ENCODE data around the gene NTM. TPM values are rescaled to one million over a fixed set of nuclear protein-coding genes. Genes with fewer than 3 reads are reported as not detected.

The NTM gene
- total and polyA plus RNA-seq, 9 donors, result 0.16 to 8.5 (median 0.55) TPM; not detected in 3

GRCh38 chr11:131503017-131503416, 132.6 kb downstream of the NTM start:
- Histone ChIP-seq H3K4me3 (no peak overlapping the region), H3K4me1 (ENCODE audit: insufficient read depth) (no peaks in the 10 kb centered on the region), H3K36me3 (no peaks in the 10 kb centered on the region), H3K27me3 (no peaks in the 10 kb centered on the region), H3K9me3 (no peaks in the 10 kb centered on the region), H3K27ac (no peak overlapping the region)
- intact Hi-C loops (cut with DNase I), result no loop called here
- DNase-seq, result no peak
- TF ChIP-seq EP300 (IDR thresholded peaks at IDR 0.05), result no peak
- TF ChIP-seq POLR2A (IDR thresholded peaks at IDR 0.05), result no peak
- TF ChIP-seq CTCF (IDR thresholded peaks at IDR 0.05), result no peak
- 41 to 50% (median 46%) methylated on average over 1 of the region's 1 CpG for WGBS, 3 donors

- H3K36me3 ChIP-seq, result no peaks in the 10 kb centered on the region
- H3K27me3 ChIP-seq, result no peaks in the 10 kb centered on the region
- H3K4me1 ChIP-seq (ENCODE audit: insufficient read depth), result no peaks in the 10 kb centered on the region
- intact Hi-C loops (cut with DNase I), result no loop called here
- no peak for DNase-seq
- TF ChIP-seq CTCF (IDR thresholded peaks at IDR 0.05) (no peak), EP300 (IDR thresholded peaks at IDR 0.05) (no peak), POLR2A (IDR thresholded peaks at IDR 0.05) (no peak)
- 35 to 48% (median 38%) methylated on average over 15 of the region's 15 CpGs for WGBS, 3 donors
- H3K27ac ChIP-seq, result no peak overlapping the region
- H3K9me3 ChIP-seq, result no peaks in the 10 kb centered on the region
- no peak overlapping the region for H3K4me3 ChIP-seq
Observed at GRCh38 chr11:131504199-131504949, 134.0 kb downstream of the NTM start.

- Histone ChIP-seq H3K27ac (no peak overlapping the region), H3K4me3 (no peak overlapping the region), H3K4me1 (ENCODE audit: insufficient read depth) (no peaks in the 10 kb centered on the region), H3K27me3 (no peaks in the 10 kb centered on the region), H3K36me3 (no peaks in the 10 kb centered on the region), H3K9me3 (no peaks in the 10 kb centered on the region)
- DNase-seq, result no peak
- intact Hi-C loops (cut with DNase I), result no loop called here
- WGBS, 3 donors, result 61 to 65% (median 63%) methylated on average over 6 of the region's 6 CpGs
- TF ChIP-seq CTCF (IDR thresholded peaks at IDR 0.05) (no peak), POLR2A (IDR thresholded peaks at IDR 0.05) (no peak), EP300 (IDR thresholded peaks at IDR 0.05) (no peak)
Observed at GRCh38 chr11:131506348-131506747, 135.9 kb downstream of the NTM start.

- WGBS, 3 donors, result 80 to 87% (median 84%) methylated on average over 8 of the region's 8 CpGs
- TF ChIP-seq EP300 (IDR thresholded peaks at IDR 0.05), result no peak
- no peak for TF ChIP-seq CTCF (IDR thresholded peaks at IDR 0.05)
- no peak for TF ChIP-seq POLR2A (IDR thresholded peaks at IDR 0.05)
- Histone ChIP-seq H3K27me3 (no peaks in the 10 kb centered on the region), H3K4me3 (no peak overlapping the region), H3K27ac (no peak overlapping the region), H3K9me3 (no peaks in the 10 kb centered on the region), H3K36me3 (no peaks in the 10 kb centered on the region), H3K4me1 (ENCODE audit: insufficient read depth) (no peaks in the 10 kb centered on the region)
- DNase-seq, result no peak
- intact Hi-C loops (cut with DNase I), result no loop called here
Observed at GRCh38 chr11:131510662-131511061, 140.2 kb downstream of the NTM start.
